Thyroid gland (tissue), 4 donors: ENCODE data around the gene TSEN34. TPM values are rescaled to one million over a fixed set of nuclear protein-coding genes. Genes with fewer than 3 reads are reported as not detected.

Experiments used
- DNase-seq, 2 donors: peaks; one replicate each; pipeline ENCODE4 v3.0.0-alpha.2; 2019
- H3K27ac ChIP-seq, 3 donors: fragments of 200-600 bp; sonication (generic); 1 replicate in 2 of 3; 2 replicates in 1 of 3; pipeline ENCODE4 v1.5.1; 2016 to 2019; ENCODE audit warnings: mild to moderate bottlenecking in 1 of 3, moderate library complexity in 1 of 3
- H3K27me3 ChIP-seq: fragments of 200-600 bp; sonication (generic); one replicate; pipeline ENCODE4 v1.5.1; 2019
- H3K36me3 ChIP-seq, 2 donors: fragments of 200-600 bp; sonication (generic); one replicate each; pipeline ENCODE4 v1.5.1; 2016 to 2019
- H3K4me1 ChIP-seq, 2 donors: fragments of 200-600 bp; sonication (generic); one replicate each; pipeline ENCODE4 v1.5.1; 2017 to 2019
- H3K4me3 ChIP-seq, 3 donors: fragments of 200-600 bp; sonication (generic); replicated peaks in 1 of 3; 1 replicate in 2 of 3; 2 replicates in 1 of 3; pipeline ENCODE4 v1.5.1; 2016; ENCODE audit warnings: mild to moderate bottlenecking in 1 of 3
- H3K9me3 ChIP-seq: fragments of 200-600 bp; sonication (generic); one replicate; pipeline ENCODE4 v1.5.1; 2017
- CTCF ChIP-seq, 6 experiments: fragments of 200-600 bp in 3 of 6; fragments of 450-650 bp in 3 of 6; sonication (generic) in 3 of 6; IDR thresholded peaks; one replicate each; pipeline ENCODE4 v1.5.1; 2016 to 2019; ENCODE audit warnings: antibody characterized with exemption in 6 of 6, mild to moderate bottlenecking in 2 of 6, inconsistent platforms in 1 of 6, moderate library complexity in 1 of 6
- POLR2A ChIP-seq, 2 donors: fragments of 450-650 bp; IDR thresholded peaks; one replicate each; pipeline ENCODE4 v1.6.1; 2017; ENCODE audit warnings: antibody characterized with exemption in 2 of 2, mild to moderate bottlenecking in 2 of 2, moderate library complexity in 1 of 2
- WGBS, 2 donors: methylation state at CpG; one replicate each; pipeline ENCODE4 v1.1.5; 2017; 5-methylcytosine and 5-hydroxymethylcytosine counted together
- intact Hi-C: fragments of 100-400 bp; cut with DNase I; formaldehyde crosslinking; loops from one replicate; pipeline ENCODE4 v1.15.1; 2023
- total RNA-seq, 4 donors: library from RNA; depleted of rRNA; stranded (reverse); fragments of >200 nt; gene quantifications; one replicate each; pipeline ENCODE4 v1.2.3, GENCODE V29; 2016

TSEN34 gene
- total RNA-seq, result 100 to 1,000 TPM in 1 of 4 donors, 10 to 100 TPM in 3; 58.1 to 102 (median 82.0) TPM

GRCh38 chr19:54191011-54191810 is at the start of gene TSEN34:
TSS of gene TSEN34 (plus strand) at chr19:54191308. CDS start at chr19:54191365, 57 bp downstream.
- peaks cover 0 to 9% of the 10 kb centered on the region in 2 donors for H3K36me3 ChIP-seq
- DNase-seq, result peak; percentile 89 to 91
- peak within 1 kb of the TSS; percentile 98 to 100 (median 99) for H3K27ac ChIP-seq
- no peaks in the 10 kb centered on the region for H3K9me3 ChIP-seq
- intact Hi-C loops, result no loop called here
- 0 to 4% methylated on average over 8 to 21 of the region's 77 CpGs for WGBS, 2 donors
- H3K4me1 ChIP-seq, result peaks cover 18 to 19% of the 10 kb centered on the region in 2 donors
- peak within 1 kb of the TSS; percentile 71 to 94 (median 79) for H3K4me3 ChIP-seq
- no peaks in the 10 kb centered on the region for H3K27me3 ChIP-seq
- TF ChIP-seq POLR2A (IDR thresholded peaks at IDR 0.05) (peak in 1 of 2 donors; percentile 76), CTCF (IDR thresholded peaks at IDR 0.05) (no peak)

- Histone ChIP-seq H3K36me3 (peaks cover 37 to 40% of the 10 kb centered on the region in 2 donors), H3K27ac (no peak overlapping the region), H3K4me1 (peaks cover 21 to 34% of the 10 kb centered on the region in 2 donors), H3K9me3 (no peaks in the 10 kb centered on the region), H3K27me3 (no peaks in the 10 kb centered on the region), H3K4me3 (no peak overlapping the region)
- DNase-seq, result no peak
- TF ChIP-seq CTCF (IDR thresholded peaks at IDR 0.05) (no peak), POLR2A (IDR thresholded peaks at IDR 0.05) (no peak)
- intact Hi-C loops, result no loop called here
- 95 to 97% methylated on average over 3 of the region's 3 CpGs for WGBS, 2 donors
Measured at GRCh38 chr19:54141356-54141755, 49.8 kb upstream of the TSEN34 start.

GRCh38 chr19:54142166-54142780 is 48.8 kb upstream of the TSEN34 start:
- peaks cover 47 to 49% of the 10 kb centered on the region in 2 donors for H3K36me3 ChIP-seq
- WGBS, 2 donors, result 31 to 49% methylated on average over 7 of the region's 7 CpGs
- intact Hi-C loops, result no loop called here

GRCh38 chr19:54145541-54146158 is 45.5 kb upstream of the TSEN34 start:
- Histone ChIP-seq H3K9me3 (no peaks in the 10 kb centered on the region), H3K36me3 (peaks cover 80 to 81% of the 10 kb centered on the region in 2 donors), H3K27ac (no peak overlapping the region), H3K4me3 (no peak overlapping the region), H3K4me1 (peaks cover 6 to 12% of the 10 kb centered on the region in 2 donors), H3K27me3 (no peaks in the 10 kb centered on the region)
- no peak for TF ChIP-seq POLR2A (IDR thresholded peaks at IDR 0.05)
- no peak for TF ChIP-seq CTCF (IDR thresholded peaks at IDR 0.05)
- WGBS, 2 donors, result 94 to 95% methylated on average over 15 to 22 of the region's 28 CpGs
- no peak for DNase-seq
- intact Hi-C loops, result no loop called here

More at GRCh38 chr19:54142166-54142780, 48.8 kb upstream of the TSEN34 start:
- DNase-seq, result peak; percentile 55 to 58
- H3K27me3 ChIP-seq, result no peaks in the 10 kb centered on the region
- H3K27ac ChIP-seq, result no peak overlapping the region
- H3K9me3 ChIP-seq, result no peaks in the 10 kb centered on the region
- TF ChIP-seq POLR2A (IDR thresholded peaks at IDR 0.05) (no peak), CTCF (IDR thresholded peaks at IDR 0.05) (no peak)
- no peak overlapping the region for H3K4me3 ChIP-seq
- H3K4me1 ChIP-seq, result peaks cover 17 to 34% of the 10 kb centered on the region in 2 donors
